ENCODE data around the gene STK25.

DNA sequence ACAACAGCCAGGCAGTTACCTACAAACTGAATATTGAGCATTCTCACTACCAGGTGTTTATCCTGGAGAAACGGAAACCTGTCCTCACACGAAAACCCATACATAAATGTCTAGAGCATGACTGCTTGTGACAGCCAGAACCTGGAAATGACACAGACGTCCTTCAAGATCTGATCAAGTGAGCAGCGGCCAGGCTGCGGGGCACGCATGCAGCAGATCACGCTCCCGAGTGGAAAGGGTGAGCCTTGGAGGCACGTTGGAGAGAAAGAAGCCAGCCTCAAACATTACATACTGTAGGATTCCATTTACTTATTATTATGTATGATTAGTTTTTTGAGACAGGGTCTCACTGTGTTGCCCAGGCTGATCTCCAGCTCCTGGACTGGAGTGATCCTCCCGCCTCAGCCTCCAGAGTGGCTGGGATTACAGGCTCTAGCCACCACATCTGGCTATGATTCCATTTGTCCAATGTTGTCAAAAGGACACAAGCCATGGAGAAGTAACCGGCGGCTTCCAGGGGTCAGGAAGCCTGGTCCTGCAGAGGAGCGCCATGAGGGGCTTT is 22.9 kb upstream of the STK25 start:
- TF ChIP-seq, protein P1, sequence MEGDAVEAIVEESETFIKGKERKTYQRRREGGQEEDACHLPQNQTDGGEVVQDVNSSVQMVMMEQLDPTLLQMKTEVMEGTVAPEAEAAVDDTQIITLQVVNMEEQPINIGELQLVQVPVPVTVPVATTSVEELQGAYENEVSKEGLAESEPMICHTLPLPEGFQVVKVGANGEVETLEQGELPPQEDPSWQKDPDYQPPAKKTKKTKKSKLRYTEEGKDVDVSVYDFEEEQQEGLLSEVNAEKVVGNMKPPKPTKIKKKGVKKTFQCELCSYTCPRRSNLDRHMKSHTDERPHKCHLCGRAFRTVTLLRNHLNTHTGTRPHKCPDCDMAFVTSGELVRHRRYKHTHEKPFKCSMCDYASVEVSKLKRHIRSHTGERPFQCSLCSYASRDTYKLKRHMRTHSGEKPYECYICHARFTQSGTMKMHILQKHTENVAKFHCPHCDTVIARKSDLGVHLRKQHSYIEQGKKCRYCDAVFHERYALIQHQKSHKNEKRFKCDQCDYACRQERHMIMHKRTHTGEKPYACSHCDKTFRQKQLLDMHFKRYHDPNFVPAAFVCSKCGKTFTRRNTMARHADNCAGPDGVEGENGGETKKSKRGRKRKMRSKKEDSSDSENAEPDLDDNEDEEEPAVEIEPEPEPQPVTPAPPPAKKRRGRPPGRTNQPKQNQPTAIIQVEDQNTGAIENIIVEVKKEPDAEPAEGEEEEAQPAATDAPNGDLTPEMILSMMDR (IDR thresholded peaks at IDR 0.05; ENCODE audit: control extremely low read depth in 1 of 3, insufficient read depth in 1 of 3, low read depth in 1 of 3, low read length in 3 of 3), result no peak
- TF ChIP-seq NRF1 (IDR thresholded peaks at IDR 0.05; ENCODE audit: low read depth, low read length), result no peak
- TF ChIP-seq CHD2 (IDR thresholded peaks at IDR 0.05; ENCODE audit: low read length), result no peak
- TF ChIP-seq POLR2A (IDR thresholded peaks at IDR 0.05; ENCODE audit: control extremely low read depth in 1 of 2, low read depth in 2 of 2, low read length in 2 of 2), result no peak
- TF ChIP-seq, protein P2, sequence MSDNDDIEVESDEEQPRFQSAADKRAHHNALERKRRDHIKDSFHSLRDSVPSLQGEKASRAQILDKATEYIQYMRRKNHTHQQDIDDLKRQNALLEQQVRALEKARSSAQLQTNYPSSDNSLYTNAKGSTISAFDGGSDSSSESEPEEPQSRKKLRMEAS (IDR thresholded peaks at IDR 0.05), result no peak
- no peak for TF ChIP-seq CBX8 (IDR thresholded peaks at IDR 0.05; ENCODE audit: borderline replicate concordance, low read depth, low read length)
- TF ChIP-seq EP300 (IDR thresholded peaks at IDR 0.05; ENCODE audit: borderline replicate concordance in 1 of 2, low read depth in 2 of 2, low read length in 2 of 2), result no peak
- TF ChIP-seq GABPA (IDR thresholded peaks at IDR 0.05; ENCODE audit: borderline replicate concordance, insufficient read depth, low read length), result no peak
- TF ChIP-seq YY1 (IDR thresholded peaks at IDR 0.05; ENCODE audit: low read depth, low read length), result no peak
- no peak for TF ChIP-seq JUND (IDR thresholded peaks at IDR 0.05; ENCODE audit: low read length)
- TF ChIP-seq, protein P3, sequence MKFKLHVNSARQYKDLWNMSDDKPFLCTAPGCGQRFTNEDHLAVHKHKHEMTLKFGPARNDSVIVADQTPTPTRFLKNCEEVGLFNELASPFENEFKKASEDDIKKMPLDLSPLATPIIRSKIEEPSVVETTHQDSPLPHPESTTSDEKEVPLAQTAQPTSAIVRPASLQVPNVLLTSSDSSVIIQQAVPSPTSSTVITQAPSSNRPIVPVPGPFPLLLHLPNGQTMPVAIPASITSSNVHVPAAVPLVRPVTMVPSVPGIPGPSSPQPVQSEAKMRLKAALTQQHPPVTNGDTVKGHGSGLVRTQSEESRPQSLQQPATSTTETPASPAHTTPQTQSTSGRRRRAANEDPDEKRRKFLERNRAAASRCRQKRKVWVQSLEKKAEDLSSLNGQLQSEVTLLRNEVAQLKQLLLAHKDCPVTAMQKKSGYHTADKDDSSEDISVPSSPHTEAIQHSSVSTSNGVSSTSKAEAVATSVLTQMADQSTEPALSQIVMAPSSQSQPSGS (IDR thresholded peaks at IDR 0.05; ENCODE audit: low read length), result no peak
- no peak for TF ChIP-seq TBP (IDR thresholded peaks at IDR 0.05; ENCODE audit: low read depth, low read length)
- no peak for TF ChIP-seq EZH2 (IDR thresholded peaks at IDR 0.05; ENCODE audit: low read depth, low read length, severe bottlenecking)
